Endometrial microvascular endothelial cells (primary cell): ENCODE data around the gene CNTNAP2. TPM values are rescaled to one million over a fixed set of nuclear protein-coding genes. Genes with fewer than 3 reads are reported as not detected.

Experiments used
- in situ Hi-C: cut with HindIII; loops from 2 replicates; pipeline ENCODE4 v1.10.0; 2017; ENCODE audit warnings: low sequenced_read_pairs, low pct_unique_long_range_greater_than_20kb; ENCODE audit errors: inconsistent ontology term
- total RNA-seq: library from RNA; depleted of rRNA; stranded (reverse); fragments of >200 nt; gene quantifications from one replicate; pipeline ENCODE4 v1.2.3, GENCODE V29; 2015; ENCODE audit errors: inconsistent ontology term

The CNTNAP2 gene
- total RNA-seq, 1 donor from 2014 or later = not detected

DNA sequence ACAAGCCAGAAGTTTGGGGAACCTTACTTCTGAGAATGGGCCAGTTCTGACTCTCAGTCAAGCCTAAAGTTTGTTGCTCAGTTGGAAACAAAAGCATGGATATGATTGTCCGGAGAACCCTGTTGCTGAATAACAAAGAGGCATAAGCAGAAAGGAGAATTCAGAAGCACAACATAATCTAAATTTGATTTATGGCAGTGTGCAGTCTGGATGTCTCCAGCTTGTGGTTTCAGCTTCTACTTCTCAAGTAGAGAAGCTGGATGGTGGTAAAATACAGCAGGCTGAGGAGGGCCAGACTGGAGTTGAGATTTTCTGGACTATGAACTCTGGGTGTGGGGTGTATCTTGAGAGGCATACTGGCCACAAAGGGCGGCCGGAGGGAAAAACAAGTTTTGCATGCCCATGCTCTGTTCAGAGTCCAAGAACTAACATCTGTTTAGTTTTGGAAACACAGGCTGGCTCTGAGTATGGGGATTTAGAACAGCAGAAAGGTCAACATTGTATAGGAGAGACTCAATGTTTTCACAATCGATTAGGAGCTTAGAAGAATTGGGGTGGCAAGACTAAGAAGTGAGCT, 592.9 kb downstream of the CNTNAP2 start:
- in situ Hi-C loops = no loop called here

DNA sequence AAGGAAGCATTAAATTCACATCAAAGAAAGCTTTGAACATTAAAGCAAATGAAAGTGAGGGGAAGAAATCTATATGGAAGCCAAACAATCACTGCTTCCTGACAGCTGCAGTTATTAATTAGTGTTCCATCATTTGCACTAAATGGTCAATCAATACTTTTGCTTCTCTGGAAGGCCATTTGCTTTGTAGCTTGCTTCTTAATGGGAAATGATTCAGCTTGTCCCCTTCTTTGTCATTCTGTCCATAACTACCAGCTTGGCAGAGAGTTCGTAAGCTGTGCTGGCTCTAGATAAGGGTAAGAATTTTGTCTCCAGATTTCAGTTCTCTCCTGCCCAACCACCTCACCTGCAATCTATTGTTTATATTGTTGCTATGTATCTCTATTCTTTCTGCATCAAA, 596.6 kb downstream of the CNTNAP2 start:
- in situ Hi-C loops = no loop called here

DNA sequence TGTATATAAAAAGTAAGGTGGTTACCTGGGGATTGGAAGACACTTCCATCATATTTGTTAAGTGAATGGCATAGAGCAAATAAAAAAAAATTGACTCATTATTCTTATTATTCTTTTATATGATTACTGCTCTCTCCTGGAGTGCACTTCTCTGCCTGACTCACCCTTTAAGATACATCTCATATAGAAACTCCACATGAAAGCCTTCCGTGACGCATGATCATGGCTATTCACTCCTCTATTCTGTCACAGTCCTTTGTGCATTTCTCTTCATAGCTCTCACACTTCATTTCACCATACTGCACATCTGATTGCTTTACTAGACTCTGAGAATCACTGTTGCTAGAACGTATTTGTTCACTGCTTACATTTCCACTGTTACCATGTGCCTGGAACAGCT, 597.3 kb downstream of the CNTNAP2 start:
- in situ Hi-C loops = no loop called here

DNA sequence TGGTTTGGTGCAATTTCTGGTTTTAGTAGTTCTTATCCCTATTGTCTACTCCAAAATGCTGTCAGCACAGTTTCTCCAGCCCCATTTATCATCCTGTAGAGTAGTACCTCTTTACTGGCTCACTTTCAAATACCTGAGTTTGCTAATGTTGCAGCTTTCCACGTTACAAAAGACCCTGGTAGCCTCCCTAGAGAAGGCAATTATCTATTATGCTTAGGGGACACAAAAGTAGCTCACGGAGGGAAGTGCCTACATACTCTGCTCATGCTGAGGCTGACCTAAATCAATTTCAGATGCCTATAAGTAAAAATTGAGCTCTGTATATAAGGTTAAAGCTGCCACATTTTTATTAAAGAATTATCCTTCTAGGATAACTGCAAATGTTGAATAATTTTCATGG, 603.6 kb downstream of the CNTNAP2 start:
- in situ Hi-C loops = no loop called here

DNA sequence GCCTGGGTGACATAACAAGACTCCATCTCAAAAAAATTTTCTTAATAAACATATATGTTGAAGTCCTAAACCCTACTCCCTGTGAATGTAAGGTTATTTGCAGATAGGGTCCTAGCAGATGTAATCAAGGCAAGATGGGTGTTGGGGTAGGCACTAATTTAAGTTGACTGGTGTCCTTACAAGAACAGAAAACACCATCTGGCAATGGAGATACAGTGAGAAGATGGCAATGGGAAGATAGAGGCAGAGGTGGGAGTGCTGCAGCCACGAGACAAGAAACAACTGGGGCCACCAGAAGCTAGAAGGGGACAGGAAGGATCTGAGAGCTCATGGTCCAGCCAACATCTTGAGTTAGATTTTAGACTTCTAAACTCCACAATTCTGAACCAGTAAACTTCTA, 606.4 kb downstream of the CNTNAP2 start:
- in situ Hi-C loops = no loop called here

DNA sequence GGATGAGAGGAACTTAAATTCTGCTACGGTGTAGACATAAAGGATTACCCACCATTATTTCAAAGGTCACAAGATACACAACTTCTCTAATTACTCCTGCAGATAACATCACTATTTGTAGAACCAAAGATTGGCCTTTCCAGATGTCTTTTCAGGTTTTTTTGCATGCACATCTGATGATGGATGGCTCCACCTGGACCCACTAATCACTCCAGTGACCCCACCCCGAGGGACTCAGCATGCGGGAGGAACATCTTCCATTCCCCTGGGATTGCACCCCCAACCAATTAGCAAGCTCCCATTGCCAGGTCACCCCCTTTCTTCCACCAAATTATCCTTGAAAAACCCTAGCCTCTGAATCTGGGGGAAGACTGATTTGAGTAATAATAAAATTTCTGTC, 608.9 kb downstream of the CNTNAP2 start:
- in situ Hi-C loops = no loop called here

DNA sequence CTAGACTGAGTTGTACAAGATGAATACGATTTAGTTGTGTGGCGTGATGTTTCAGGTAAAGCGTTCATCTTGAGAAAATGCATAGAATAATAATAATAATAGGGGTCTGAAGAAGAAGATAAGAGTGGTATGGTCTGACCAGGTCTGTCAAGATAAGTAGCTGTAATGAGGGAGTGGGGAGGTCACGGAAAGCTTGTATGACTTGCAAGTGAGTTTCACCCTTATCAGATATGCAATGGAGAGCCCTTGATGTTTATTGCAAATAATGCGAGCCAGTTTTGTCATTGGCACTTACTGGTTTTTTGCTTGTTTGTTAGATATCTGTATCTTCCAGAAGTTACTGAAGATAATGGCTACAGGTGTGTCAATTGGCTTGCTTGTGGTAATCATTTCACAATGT, 611.5 kb downstream of the CNTNAP2 start:
- in situ Hi-C loops = no loop called here

DNA sequence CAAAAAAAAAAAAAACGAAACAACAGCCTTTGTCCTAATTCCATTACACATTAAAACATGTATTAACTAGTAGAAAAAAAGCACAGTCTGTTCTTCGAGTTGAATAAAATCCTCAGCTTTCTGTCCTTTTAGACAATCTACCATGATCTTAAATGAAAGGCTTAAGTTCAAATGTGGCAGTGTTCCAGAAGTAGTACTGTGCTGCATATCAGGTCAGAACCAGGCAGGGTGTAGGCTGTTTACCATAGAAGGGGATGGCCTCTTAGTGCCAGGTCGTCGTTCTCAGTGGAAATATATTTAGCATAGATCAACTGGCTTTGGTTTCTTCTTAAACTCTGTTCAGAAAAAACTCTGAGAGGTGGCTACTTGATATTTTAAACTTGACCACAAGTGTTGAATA, 612.0 kb downstream of the CNTNAP2 start:
- in situ Hi-C loops = no loop called here

DNA sequence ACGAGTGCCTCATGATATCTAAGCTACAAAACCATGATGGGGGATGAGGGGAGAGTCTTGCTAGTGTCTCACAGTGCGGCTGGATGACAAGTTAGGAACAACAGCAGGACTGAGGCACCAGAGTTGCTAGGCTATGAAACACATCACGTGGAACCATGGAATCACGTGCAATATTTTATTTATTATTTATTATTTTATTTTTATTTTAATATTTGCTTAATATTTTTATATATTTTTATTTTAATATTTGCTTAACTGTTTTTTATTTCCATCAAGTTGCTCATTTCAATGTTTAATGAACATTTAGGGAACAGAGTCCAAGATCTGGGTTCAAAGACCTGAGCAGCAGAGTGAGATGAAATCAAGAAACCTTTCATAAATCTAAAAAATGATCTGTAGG, 614.6 kb downstream of the CNTNAP2 start:
- in situ Hi-C loops = no loop called here

DNA sequence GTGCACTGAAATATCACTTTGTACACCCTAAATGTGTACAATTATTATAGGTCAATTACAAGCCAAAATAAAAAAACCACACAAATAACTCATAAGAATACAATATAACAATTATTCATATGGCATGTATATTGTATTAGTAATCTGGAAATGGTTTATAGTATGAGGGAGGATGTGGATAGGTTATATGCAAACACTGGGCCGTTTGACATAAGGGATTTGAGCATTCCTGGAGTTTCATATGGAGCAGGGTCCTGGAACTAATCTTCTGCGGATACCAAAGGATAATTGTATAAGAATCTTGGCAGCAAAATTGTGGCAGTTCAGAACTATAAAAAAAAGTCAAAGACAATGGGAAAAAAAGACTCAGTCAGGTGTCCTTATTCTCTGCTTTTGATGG, 619.4 kb downstream of the CNTNAP2 start:
- in situ Hi-C loops = no loop called here

DNA sequence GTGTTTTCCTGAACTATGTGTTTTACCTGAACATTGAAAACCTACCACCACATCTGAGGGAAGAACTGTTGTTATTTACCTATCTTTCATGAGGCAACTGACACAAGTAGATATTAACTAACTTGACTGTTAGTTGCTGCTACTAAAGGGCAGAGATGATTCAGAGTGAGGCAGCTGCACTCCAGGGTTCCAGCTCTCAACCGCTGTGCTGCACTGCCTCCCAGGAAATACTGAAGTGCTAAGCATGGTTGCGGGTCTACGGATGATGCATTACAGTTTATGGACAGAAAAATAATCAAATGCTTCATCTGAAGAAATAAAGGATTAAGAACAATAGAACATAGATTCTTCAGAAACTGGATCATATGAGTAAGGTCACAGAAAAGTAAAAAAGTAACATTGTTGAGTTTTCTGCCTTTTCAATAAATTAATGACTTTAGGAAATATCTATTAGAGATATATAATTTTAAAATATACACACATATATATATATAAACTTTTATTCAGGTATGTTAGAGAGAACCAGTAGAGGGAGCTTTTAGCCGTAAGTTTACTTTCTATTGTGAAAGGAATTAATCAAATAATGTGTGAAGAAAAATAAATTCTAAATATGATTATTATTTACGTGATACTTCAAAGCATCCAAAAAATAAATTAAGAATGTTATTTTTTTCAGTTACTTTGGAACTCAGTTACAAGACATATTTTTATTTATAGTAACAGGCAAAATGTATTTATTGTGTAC, 620.0 kb downstream of the CNTNAP2 start:
- in situ Hi-C loops = no loop called here

DNA sequence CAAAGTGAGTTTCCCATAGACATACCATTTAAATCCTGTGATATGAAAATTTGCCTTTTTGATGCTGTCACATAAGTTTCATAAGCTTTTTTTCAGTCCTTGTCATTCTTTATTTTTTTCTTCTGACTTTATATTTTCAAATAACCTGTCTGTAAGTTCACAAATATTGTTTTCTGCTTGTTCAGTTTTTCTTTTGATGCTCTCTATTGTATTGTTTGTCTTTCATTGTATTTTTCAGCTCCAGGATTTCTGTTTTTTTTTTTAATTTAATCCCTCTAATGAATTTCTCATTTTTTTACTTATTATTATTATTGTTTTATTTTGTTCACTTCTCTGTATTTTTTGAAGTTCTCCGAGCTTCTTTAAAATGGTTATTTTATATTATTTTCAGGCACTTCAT, 623.4 kb downstream of the CNTNAP2 start:
- in situ Hi-C loops = no loop called here

DNA sequence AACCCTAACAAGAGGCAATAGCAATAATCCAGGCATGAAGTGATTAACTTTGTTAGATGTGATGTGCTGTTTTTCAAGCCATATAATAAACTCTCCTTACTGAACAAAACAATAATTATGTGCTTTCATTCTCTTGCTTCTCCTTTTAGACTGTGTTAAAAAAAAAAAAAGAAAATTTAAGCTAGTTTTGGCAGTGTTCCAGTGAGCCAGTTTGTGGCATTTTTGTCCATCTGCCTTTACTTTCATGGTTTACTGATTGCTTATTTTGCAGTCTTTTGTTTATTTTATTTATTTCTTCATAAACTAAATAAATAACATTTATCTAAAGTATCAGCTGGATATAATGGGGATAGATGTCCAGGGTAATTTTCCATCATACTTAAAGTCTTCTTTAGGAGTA, 625.3 kb downstream of the CNTNAP2 start:
- in situ Hi-C loops = no loop called here

DNA sequence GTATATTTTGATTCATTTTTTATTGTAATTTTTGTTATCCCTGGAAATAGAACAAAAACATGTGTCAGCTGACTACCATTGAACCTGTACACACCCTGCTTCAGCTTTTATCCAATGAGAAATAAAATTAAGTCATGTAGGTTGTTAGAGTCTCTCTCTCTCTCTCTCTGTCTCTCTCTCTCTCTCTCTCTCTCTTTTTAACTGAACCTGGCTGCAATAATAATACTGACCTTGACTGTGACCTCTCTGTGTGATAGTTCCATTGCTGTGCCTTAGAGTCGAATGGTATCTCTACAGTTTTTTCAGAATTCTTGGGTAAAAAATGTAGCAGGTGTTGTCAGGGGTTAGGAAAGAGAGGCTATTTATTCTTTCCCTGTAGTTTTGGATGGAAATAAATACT, 637.8 kb downstream of the CNTNAP2 start:
- in situ Hi-C loops = no loop called here

DNA sequence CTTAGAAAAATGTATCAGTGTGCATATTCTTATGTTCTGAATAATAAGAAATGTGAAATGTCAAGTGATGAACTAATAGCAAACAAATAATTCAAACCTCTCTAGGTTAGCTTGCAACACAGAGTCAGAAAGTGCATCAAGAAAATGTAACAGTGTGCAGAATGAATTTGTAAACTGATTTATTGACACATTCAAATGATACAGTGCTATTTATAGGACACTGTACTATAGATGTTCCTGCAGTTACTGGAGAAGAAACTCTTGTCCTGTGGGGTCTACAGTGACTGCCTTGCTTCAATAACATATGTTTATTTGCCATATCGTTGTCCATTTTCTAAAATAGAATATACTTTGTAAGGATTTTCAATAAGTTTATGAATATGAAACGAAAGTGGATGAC, 639.0 kb downstream of the CNTNAP2 start:
- in situ Hi-C loops = no loop called here

DNA sequence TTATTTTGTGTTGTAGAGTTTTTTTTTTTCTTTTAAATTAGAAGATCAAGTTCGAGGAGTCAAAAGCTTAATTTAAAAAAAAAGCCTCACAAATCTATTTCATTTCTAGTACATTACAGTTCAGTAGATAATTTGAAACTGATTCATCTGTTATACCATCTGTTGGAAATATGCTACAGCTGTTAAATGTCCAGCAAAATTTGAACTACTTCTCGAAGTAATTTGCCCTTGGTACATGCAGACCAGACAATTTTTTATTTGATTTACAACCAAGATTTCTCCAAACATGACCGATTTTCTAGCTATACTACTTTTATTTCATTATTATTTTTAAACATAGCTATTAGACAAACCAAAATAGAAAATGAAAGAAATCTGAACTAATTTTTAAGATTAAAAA, 647.9 kb downstream of the CNTNAP2 start:
- in situ Hi-C loops = no loop called here

DNA sequence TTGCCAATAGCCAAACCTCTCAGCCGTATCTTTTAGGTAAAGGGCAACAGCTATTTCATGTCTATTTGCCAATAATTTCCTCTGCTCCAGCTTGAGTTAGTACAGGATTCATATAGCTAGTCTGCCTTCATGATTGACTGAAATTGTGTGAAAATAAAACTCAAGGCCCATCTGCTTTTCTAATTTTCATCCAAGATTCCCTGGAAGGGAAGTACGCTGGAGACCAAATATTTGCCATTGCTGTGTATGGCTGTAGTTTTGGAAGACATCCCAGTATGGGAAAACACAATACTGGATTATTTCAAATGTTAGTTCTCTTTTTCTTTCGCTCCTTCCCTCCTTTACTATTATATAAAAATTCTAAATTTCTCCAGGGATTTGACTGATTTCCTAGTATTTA, 652.4 kb downstream of the CNTNAP2 start:
- in situ Hi-C loops = no loop called here

DNA sequence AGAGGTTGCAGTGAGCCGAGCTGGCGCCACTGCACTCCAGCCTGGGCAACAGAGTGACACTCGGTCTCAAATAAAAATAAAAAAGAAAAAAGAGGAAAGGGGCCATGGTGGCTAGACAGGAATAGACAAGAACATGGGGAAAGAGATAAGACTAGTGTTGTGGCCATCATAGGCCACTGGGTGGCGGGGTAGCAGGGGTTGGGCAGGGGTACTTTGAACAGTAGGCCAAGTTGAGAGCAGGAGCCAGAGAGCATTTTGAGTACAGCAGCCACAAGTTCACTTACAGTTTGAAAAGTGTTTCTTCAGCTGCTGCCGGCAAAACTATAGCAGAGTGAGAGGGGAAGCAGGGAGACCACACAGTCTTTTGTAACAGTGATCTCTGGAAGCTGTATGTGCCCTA, 656.0 kb downstream of the CNTNAP2 start:
- in situ Hi-C loops = no loop called here

DNA sequence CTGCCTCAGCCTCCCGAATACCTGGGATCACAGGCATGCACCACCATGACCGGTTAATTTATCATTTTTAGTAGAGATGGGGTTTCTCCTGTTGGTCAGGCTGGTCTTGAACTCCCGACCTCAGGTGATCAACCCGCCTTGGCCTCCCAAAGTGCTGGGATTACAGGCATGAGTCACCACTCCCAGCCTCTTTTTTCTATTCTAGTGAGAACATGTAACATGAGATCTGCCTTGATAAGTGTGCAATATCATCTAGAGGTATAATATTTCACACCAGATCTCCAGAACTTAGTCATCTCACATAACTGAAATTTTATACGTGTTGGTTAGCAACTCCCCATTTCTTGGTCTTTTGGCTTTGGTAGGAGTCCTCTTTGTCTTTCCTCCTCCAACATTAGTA, 656.9 kb downstream of the CNTNAP2 start:
- in situ Hi-C loops = no loop called here

DNA sequence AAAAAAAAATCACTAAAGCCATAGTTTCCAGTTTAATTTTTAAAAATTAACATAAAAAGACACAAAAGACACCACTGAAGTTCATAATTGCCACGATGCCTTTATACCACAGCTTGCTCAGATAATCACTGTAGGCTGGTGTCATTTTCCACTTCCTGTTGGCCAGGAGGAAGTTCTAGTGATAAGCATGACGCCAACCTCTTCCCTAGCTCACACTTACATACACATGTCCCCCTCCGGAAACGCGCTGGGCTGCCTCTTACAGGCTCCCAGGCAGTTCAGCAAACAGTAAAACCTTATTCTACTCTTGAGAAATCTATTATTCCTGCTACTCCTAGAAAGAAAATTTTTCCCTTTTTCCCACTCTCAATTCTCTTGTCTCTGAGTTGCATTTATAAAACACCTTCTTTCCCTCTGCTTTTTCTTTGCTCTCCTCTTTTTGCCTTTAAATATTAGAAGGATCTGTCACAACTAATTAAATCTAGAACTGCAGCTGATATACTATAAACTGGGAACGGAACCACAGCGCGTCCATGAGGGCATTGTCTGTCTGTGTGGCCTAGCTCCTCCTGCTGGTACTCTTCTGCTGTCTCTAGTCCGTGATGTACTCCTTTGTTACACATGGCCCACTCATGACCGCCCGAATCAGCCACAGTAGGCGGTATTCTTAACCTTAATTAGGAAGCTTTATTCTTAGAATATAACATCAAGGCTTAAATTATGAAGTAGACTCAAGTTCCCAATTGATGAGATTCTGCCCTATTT, 664.9 kb downstream of the CNTNAP2 start:
- in situ Hi-C loops = no loop called here
